BJ (cell line): Measurements from ENCODE around the gene MSLN. TPM values are rescaled to one million over a fixed set of nuclear protein-coding genes. Genes with fewer than 3 reads are reported as not detected.

ENCODE experiments used
- CTCF ChIA-PET: fragments of 350-600 bp; formaldehyde crosslinking; extraction: SDS; loops from one replicate; lab custom pipeline; 2021; ENCODE audit warnings: antibody characterized with exemption, inconsistent platforms; lab: Yijun Ruan, JAX
- POLR2A ChIA-PET: fragments of 300-600 bp; sonication (Branson Sonifier 250); formaldehyde crosslinking; extraction: SDS; loops from one replicate; lab custom pipeline; 2021; ENCODE audit warnings: antibody characterized with exemption; lab: Charles Lee
- DNase-seq: peaks from one replicate; pipeline ENCODE4 v3.0.0-alpha.2; 2011; ENCODE audit warnings: low read depth
- H3K27me3 ChIP-seq: 2 replicates; pipeline ENCODE4 v1.6.0; 2011; ENCODE audit warnings: low read length; ENCODE audit not compliant: control insufficient read depth, insufficient read depth
- H3K36me3 ChIP-seq: 2 replicates; pipeline ENCODE4 v1.5.1; 2011; ENCODE audit warnings: low read length; ENCODE audit not compliant: control insufficient read depth, insufficient read depth
- H3K4me3 ChIP-seq: 2 replicates; pipeline ENCODE4 v1.5.1; 2011; ENCODE audit warnings: low read depth, mild to moderate bottlenecking, control low read depth, low read length
- polyA plus RNA-seq: library from polyadenylated mRNA; depleted of rRNA; stranded (reverse); fragments of >200 nt; gene quantifications from 2 replicates; pipeline ENCODE4 v1.2.3, GENCODE V29; 2011
- TF ChIP-seq, protein P1 (sequence below): IDR thresholded peaks from 2 replicates; pipeline ENCODE4 v1.5.1; 2011; ENCODE audit warnings: low read depth, mild to moderate bottlenecking, control low read depth, inconsistent platforms, low read length, moderate library complexity; ENCODE audit not compliant: insufficient read depth

Gene MSLN
- polyA plus RNA-seq, 1 experiment, result 0.67 TPM

DNA sequence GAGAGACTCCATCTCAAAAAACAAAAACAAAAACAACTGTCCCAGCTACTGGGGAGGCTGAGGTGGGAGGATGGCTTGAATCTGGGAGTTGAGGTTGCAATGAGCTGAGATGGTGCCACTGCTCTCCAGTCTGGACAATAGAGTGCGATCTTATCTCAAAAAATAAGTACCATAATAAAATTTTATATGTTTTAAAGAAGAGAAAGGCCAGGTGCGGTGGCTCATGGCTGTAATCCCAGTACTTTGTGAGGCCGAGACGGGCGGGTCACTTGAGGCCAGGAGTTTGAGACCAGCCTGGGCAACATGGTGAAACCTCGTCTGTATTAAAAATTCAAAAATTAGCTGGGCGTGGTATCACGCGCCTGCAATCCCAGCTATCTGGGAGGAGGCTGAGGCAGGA is 16.3 kb downstream of the MSLN start:
- Histone ChIP-seq H3K27me3 (no peaks in the 10 kb centered on the region), H3K36me3 (no peaks in the 10 kb centered on the region), H3K4me3 (no peak overlapping the region)
- TF ChIP-seq, protein P1, sequence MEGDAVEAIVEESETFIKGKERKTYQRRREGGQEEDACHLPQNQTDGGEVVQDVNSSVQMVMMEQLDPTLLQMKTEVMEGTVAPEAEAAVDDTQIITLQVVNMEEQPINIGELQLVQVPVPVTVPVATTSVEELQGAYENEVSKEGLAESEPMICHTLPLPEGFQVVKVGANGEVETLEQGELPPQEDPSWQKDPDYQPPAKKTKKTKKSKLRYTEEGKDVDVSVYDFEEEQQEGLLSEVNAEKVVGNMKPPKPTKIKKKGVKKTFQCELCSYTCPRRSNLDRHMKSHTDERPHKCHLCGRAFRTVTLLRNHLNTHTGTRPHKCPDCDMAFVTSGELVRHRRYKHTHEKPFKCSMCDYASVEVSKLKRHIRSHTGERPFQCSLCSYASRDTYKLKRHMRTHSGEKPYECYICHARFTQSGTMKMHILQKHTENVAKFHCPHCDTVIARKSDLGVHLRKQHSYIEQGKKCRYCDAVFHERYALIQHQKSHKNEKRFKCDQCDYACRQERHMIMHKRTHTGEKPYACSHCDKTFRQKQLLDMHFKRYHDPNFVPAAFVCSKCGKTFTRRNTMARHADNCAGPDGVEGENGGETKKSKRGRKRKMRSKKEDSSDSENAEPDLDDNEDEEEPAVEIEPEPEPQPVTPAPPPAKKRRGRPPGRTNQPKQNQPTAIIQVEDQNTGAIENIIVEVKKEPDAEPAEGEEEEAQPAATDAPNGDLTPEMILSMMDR, result no peak
- no peak for DNase-seq
- ChIA-PET POLR2A (no interaction called here), CTCF (interaction anchor here (0.8 to 2.0 kb wide), 3 partner anchors 9 to 65 kb away, joined by 3 to 18 read pairs (median 5); partner anchors contain the start of gene CIAO3)

DNA sequence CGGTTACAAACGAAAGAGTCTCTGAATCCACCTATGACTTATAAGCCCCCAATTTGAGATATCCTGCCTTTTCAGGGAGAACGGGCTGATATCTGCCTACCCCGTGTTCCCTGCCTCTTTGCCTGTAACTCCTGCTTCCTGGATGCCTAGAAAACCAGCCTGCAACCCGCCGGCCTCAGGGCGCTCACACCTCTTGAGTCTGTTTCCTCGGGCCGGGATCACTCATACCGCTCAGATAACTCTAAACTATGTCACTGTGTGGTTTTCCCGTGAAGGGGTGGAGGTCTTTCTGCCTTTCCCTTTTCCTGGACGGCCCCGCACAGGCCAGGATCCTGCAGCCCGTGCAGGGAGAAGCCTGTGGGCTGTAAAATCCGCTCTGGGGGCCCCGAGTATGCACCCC is 17.3 kb downstream of the MSLN start:
- POLR2A ChIA-PET, result no interaction called here

DNA sequence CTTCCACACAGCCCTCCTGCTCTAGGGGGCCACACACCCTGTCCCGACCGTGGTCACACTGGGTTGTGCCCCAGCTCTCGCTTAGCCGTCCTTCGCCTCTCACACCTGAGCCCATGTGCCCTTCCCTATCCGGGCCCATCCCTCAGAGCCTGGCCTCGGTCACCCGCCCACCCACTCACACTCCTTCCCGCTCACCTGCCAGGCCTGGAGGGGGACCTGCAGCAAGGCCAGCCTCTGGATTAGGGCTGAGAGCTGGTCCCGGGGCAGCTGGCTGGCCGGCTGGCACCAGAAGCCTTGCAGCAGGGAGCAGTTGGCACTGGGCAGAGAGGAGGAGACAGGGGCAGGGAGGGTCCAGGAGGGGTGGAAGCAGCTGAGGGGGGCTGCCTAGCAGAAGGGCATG is 17.9 kb downstream of the MSLN start:
- no peak for DNase-seq
- Histone ChIP-seq H3K27me3 (no peaks in the 10 kb centered on the region), H3K36me3 (no peaks in the 10 kb centered on the region), H3K4me3 (no peak overlapping the region)
- CTCF ChIA-PET, result interaction anchor here (1.1 kb wide), 1 partner anchor 29 kb away, joined by 3 read pairs; no protein-coding TSS in a partner anchor
- POLR2A ChIA-PET, result no interaction called here
- TF ChIP-seq, protein P1, result no peak

More for the DNA sequence above, 17.3 kb downstream of the MSLN start:
- TF ChIP-seq, protein P1, result no peak
- CTCF ChIA-PET, result interaction anchor here (1.1 to 2.0 kb wide), 2 partner anchors 8 to 29 kb away, joined by 3 to 18 read pairs; no protein-coding TSS in a partner anchor
- Histone ChIP-seq H3K36me3 (no peaks in the 10 kb centered on the region), H3K27me3 (no peaks in the 10 kb centered on the region), H3K4me3 (no peak overlapping the region)
- no peak for DNase-seq

DNA sequence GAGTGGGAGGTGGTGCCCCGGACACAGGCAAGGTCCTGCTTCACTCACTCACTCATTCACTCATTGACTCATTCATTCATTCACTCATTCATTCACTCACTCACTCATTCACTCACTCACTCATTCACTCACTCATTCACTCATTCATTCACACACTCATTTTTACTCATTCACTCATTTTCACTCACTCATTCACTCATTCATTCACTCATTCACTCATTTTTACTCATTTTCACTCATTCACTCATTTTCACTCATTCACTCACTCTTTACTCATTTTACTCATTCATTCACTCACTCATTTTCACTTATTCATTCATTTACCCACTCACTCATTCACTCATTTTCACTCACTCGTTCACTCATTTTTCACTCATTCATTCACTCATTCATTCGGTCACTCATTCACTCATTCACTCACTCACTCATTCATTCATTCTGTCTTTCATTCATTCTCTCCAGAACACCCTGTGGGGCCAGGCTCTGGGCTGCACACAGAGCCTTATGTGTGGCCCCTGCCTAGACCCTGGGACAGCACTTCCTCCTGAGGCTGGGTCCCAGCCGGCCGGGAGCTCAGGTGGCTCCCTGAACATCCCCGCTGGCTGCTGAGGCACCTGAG is 18.5 kb downstream of the MSLN start:
- ChIA-PET POLR2A (no interaction called here), CTCF (interaction anchor here (1.1 kb wide), 1 partner anchor 30 kb away, joined by 3 read pairs; no protein-coding TSS in a partner anchor)
- H3K4me3 ChIP-seq, result no peak overlapping the region
- no peaks in the 10 kb centered on the region for H3K36me3 ChIP-seq
- no peaks in the 10 kb centered on the region for H3K27me3 ChIP-seq
- no peak for DNase-seq
- TF ChIP-seq, protein P1, result no peak

DNA sequence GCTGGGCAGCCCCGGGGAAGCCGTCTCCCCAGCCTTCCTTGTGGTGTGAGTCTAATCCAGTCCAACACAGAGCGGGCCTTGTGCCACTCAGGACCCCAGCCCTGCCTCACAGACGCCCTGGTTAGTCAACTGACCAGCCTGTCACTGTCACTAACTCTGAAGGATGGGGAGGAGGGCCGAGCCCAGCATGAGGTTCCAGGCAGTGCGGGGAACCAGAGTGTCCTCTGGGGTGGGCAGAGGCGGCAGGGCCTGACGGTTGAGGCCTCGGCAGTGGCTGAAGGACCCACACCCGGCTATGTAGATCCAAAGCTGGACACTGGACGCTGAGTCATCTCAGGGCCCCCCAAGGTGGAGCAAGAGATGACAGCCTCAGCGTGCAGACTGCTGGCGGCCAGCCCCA is 19.0 kb downstream of the MSLN start:
- POLR2A ChIA-PET, result no interaction called here
- CTCF ChIA-PET, result no interaction called here
- no peak overlapping the region for H3K4me3 ChIP-seq

More for the DNA sequence above, 19.0 kb downstream of the MSLN start:
- DNase-seq, result no peak
- H3K36me3 ChIP-seq, result no peaks in the 10 kb centered on the region
- no peaks in the 10 kb centered on the region for H3K27me3 ChIP-seq
- TF ChIP-seq, protein P1, result no peak
